Measurements from ENCODE around the gene PTPN14. TPM values are rescaled to one million over a fixed set of nuclear protein-coding genes. Genes with fewer than 3 reads are reported as not detected.

PTPN14 gene
- total RNA-seq, 1 donor from 2014 or later: 24.6 TPM

GRCh38 chr1:214574598-214575411 is 23.4 kb upstream of the PTPN14 start:
- DNase-seq (ENCODE audit: low read depth): no peak
- no peak overlapping the region for H3K4me3 ChIP-seq (ENCODE audit: low read depth, low read length)
- no peak for TF ChIP-seq CTCF (conservative IDR thresholded peaks at IDR 0.05; ENCODE audit: low read depth, low read length)

GRCh38 chr1:214573386-214574318 is 22.2 kb upstream of the PTPN14 start:
- DNase-seq (ENCODE audit: low read depth): no peak

GRCh38 chr1:214571281-214571680 is 19.9 kb upstream of the PTPN14 start:
- H3K4me3 ChIP-seq (ENCODE audit: low read depth, low read length): no peak overlapping the region
- no peak for DNase-seq (ENCODE audit: low read depth)
- TF ChIP-seq CTCF (conservative IDR thresholded peaks at IDR 0.05; ENCODE audit: low read depth, low read length): no peak

More at GRCh38 chr1:214573386-214574318, 22.2 kb upstream of the PTPN14 start:
- TF ChIP-seq CTCF (conservative IDR thresholded peaks at IDR 0.05; ENCODE audit: low read depth, low read length): no peak
- no peak overlapping the region for H3K4me3 ChIP-seq (ENCODE audit: low read depth, low read length)

GRCh38 chr1:214570442-214570841 is 19.0 kb upstream of the PTPN14 start:
- no peak for TF ChIP-seq CTCF (conservative IDR thresholded peaks at IDR 0.05; ENCODE audit: low read depth, low read length)
- DNase-seq (ENCODE audit: low read depth): no peak
- no peak overlapping the region for H3K4me3 ChIP-seq (ENCODE audit: low read depth, low read length)

- TF ChIP-seq CTCF (conservative IDR thresholded peaks at IDR 0.05; ENCODE audit: low read depth, low read length): no peak
- H3K4me3 ChIP-seq (ENCODE audit: low read depth, low read length): no peak overlapping the region
- no peak for DNase-seq (ENCODE audit: low read depth)
Measured at GRCh38 chr1:214569357-214570004, 18.1 kb upstream of the PTPN14 start.

GRCh38 chr1:214568328-214568727 is 16.9 kb upstream of the PTPN14 start:
- no peak for TF ChIP-seq CTCF (conservative IDR thresholded peaks at IDR 0.05; ENCODE audit: low read depth, low read length)
- H3K4me3 ChIP-seq (ENCODE audit: low read depth, low read length): no peak overlapping the region
- DNase-seq (ENCODE audit: low read depth): no peak

All from epithelial cell of proximal tubule (primary cell).